ENCODE results near the gene DLGAP1. TPM values are rescaled to one million over a fixed set of nuclear protein-coding genes. Genes with fewer than 3 reads are reported as not detected.

The DLGAP1 gene
- total and polyA plus RNA-seq, 2 of the 13 experiments (the other 11 are each of a cell fraction or from before 2014, with no cell fraction given), result 0.01 TPM; not detected in 1

DNA sequence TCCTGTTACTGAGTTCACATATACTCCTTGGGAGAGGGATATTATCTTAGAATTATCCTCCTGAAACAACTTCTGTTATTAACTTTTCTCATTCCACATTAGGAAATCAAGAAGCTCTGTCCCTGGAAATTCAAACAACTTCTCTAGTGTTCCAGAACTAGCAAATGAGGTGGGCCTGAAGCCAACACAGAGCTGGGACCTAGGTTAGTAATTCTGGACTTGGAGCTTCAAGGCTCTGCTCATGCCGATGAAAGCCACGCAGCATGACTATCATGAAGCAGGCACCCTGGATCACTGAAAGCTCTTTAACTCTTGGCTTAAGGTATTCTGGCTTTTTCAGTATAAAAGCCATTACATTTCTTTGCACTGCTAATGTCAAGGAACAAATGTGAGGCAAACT, 762.4 kb downstream of the DLGAP1 start:
- Histone ChIP-seq H3K4me3 (replicated peaks in 1 of 3; ENCODE audit: insufficient read depth in 1 of 3, low read depth in 2 of 3, low read length in 3 of 3) (no peak overlapping the region), H3K9ac (ENCODE audit: insufficient read depth, low read depth, low read length) (no peak overlapping the region), H3K27ac (ENCODE audit: extremely low read length, insufficient read depth, low read length) (no peak overlapping the region), H3K4me2 (ENCODE audit: low read depth, low read length) (no peak overlapping the region), H3K27me3 (ENCODE audit: control insufficient read depth in 1 of 2, insufficient read depth in 2 of 2, low read length in 2 of 2) (no peaks in the 10 kb centered on the region; a peak in 1 of 5 replicates), H3K4me1 (ENCODE audit: insufficient read depth, low read length) (peaks cover 25% of the 10 kb centered on the region), H2AFZ (ENCODE audit: low read length) (no peak overlapping the region), H3K36me3 (replicated peaks in 1 of 2; ENCODE audit: control insufficient read depth in 1 of 2, insufficient read depth in 2 of 2, low read length in 2 of 2) (no peaks in the 10 kb centered on the region), H3K9me3 (ENCODE audit: low read length) (no peaks in the 10 kb centered on the region), H3K79me2 (ENCODE audit: insufficient read depth, low read length) (no peaks in the 10 kb centered on the region), H4K20me1 (ENCODE audit: insufficient read depth, low read length) (no peaks in the 10 kb centered on the region)
- TF ChIP-seq ZNF672 (CRISPR knock-in tag; IDR thresholded peaks at IDR 0.05) (no peak), POLR2AphosphoS5 (IDR thresholded peaks at IDR 0.05; ENCODE audit: low read depth, low read length) (no peak), MYNN (CRISPR knock-in tag; IDR thresholded peaks at IDR 0.05; ENCODE audit: low read depth) (no peak), NFATC3 (CRISPR knock-in tag; IDR thresholded peaks at IDR 0.05) (no peak), ZSCAN20 (CRISPR knock-in tag; IDR thresholded peaks at IDR 0.05; ENCODE audit: borderline replicate concordance) (no peak), ZSCAN12 (CRISPR knock-in tag; IDR thresholded peaks at IDR 0.05) (no peak), HOXA5 (CRISPR knock-in tag; IDR thresholded peaks at IDR 0.05) (no peak), DR1 (CRISPR knock-in tag; IDR thresholded peaks at IDR 0.05) (no peak), RXRB (CRISPR knock-in tag; IDR thresholded peaks at IDR 0.05; ENCODE audit: borderline replicate concordance) (no peak), ZNF563 (CRISPR knock-in tag; IDR thresholded peaks at IDR 0.05) (no peak), ZNF614 (CRISPR knock-in tag; IDR thresholded peaks at IDR 0.05; ENCODE audit: borderline replicate concordance) (no peak), ZSCAN29 (CRISPR knock-in tag; conservative IDR thresholded peaks at IDR 0.05) (no peak), ETV5 (CRISPR knock-in tag; IDR thresholded peaks at IDR 0.05; ENCODE audit: borderline replicate concordance) (no peak)
- TF ChIP-seq, protein P1, sequence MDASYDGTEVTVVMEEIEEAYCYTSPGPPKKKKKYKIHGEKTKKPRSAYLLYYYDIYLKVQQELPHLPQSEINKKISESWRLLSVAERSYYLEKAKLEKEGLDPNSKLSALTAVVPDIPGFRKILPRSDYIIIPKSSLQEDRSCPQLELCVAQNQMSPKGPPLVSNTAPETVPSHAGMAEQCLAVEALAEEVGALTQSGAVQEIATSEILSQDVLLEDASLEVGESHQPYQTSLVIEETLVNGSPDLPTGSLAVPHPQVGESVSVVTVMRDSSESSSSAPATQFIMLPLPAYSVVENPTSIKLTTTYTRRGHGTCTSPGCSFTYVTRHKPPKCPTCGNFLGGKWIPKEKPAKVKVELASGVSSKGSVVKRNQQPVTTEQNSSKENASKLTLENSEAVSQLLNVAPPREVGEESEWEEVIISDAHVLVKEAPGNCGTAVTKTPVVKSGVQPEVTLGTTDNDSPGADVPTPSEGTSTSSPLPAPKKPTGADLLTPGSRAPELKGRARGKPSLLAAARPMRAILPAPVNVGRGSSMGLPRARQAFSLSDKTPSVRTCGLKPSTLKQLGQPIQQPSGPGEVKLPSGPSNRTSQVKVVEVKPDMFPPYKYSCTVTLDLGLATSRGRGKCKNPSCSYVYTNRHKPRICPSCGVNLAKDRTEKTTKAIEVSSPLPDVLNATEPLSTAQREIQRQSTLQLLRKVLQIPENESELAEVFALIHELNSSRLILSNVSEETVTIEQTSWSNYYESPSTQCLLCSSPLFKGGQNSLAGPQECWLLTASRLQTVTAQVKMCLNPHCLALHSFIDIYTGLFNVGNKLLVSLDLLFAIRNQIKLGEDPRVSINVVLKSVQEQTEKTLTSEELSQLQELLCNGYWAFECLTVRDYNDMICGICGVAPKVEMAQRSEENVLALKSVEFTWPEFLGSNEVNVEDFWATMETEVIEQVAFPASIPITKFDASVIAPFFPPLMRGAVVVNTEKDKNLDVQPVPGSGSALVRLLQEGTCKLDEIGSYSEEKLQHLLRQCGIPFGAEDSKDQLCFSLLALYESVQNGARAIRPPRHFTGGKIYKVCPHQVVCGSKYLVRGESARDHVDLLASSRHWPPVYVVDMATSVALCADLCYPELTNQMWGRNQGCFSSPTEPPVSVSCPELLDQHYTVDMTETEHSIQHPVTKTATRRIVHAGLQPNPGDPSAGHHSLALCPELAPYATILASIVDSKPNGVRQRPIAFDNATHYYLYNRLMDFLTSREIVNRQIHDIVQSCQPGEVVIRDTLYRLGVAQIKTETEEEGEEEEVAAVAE (CRISPR knock-in tag; IDR thresholded peaks at IDR 0.05; ENCODE audit: borderline replicate concordance), result no peak
- TF ChIP-seq, protein P2, sequence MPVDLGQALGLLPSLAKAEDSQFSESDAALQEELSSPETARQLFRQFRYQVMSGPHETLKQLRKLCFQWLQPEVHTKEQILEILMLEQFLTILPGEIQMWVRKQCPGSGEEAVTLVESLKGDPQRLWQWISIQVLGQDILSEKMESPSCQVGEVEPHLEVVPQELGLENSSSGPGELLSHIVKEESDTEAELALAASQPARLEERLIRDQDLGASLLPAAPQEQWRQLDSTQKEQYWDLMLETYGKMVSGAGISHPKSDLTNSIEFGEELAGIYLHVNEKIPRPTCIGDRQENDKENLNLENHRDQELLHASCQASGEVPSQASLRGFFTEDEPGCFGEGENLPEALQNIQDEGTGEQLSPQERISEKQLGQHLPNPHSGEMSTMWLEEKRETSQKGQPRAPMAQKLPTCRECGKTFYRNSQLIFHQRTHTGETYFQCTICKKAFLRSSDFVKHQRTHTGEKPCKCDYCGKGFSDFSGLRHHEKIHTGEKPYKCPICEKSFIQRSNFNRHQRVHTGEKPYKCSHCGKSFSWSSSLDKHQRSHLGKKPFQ (CRISPR knock-in tag; IDR thresholded peaks at IDR 0.05; ENCODE audit: insufficient replicate concordance), result no peak
- TF ChIP-seq, protein P3, sequence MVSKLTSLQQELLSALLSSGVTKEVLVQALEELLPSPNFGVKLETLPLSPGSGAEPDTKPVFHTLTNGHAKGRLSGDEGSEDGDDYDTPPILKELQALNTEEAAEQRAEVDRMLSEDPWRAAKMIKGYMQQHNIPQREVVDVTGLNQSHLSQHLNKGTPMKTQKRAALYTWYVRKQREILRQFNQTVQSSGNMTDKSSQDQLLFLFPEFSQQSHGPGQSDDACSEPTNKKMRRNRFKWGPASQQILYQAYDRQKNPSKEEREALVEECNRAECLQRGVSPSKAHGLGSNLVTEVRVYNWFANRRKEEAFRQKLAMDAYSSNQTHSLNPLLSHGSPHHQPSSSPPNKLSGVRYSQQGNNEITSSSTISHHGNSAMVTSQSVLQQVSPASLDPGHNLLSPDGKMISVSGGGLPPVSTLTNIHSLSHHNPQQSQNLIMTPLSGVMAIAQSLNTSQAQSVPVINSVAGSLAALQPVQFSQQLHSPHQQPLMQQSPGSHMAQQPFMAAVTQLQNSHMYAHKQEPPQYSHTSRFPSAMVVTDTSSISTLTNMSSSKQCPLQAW (CRISPR knock-in tag; IDR thresholded peaks at IDR 0.05), result no peak
- TF ChIP-seq, protein P4, sequence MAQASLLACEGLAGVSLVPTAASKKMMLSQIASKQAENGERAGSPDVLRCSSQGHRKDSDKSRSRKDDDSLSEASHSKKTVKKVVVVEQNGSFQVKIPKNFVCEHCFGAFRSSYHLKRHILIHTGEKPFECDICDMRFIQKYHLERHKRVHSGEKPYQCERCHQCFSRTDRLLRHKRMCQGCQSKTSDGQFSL (CRISPR knock-in tag; IDR thresholded peaks at IDR 0.05), result no peak
- ATAC-seq (no peak), FAIRE-seq (no peak), DNase-seq (ENCODE audit: low spot score) (no peak)
- 36% methylated on average over 2 of the region's 2 CpGs for WGBS (ENCODE audit: low lambda C conversion rate)
- intact Hi-C loops (cut with micrococcal nuclease; ENCODE audit: unreplicated experiment), result no loop called here
- ChIA-PET POLR2A (interaction anchor here (1.3 kb wide), 1 partner anchor 27 kb away, joined by 3 read pairs; no protein-coding TSS in a partner anchor), CTCF (ENCODE audit: low intra/inter-chr PET ratio, low total read pairs) (no interaction called here)
- in situ Hi-C loops (cut with HindIII; ENCODE audit: extremely low pct_ligation_motif_present, low pct_unique_long_range_greater_than_20kb), result no loop called here
- no TSS peak for BruUV-seq (replicated peaks)

Measured in HepG2 (cell line).